GM18502 (cell line): ENCODE results near the gene A1BG.

Source experiments
- ATAC-seq: cut with Tn5 transposase; IDR thresholded peaks from one replicate; pipeline ENCODE4 v1.9.1; 2021; ENCODE audit warnings: mild to moderate bottlenecking; ENCODE audit not compliant: unreplicated experiment, poor library complexity

The A1BG gene, protein sequence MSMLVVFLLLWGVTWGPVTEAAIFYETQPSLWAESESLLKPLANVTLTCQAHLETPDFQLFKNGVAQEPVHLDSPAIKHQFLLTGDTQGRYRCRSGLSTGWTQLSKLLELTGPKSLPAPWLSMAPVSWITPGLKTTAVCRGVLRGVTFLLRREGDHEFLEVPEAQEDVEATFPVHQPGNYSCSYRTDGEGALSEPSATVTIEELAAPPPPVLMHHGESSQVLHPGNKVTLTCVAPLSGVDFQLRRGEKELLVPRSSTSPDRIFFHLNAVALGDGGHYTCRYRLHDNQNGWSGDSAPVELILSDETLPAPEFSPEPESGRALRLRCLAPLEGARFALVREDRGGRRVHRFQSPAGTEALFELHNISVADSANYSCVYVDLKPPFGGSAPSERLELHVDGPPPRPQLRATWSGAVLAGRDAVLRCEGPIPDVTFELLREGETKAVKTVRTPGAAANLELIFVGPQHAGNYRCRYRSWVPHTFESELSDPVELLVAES

DNA sequence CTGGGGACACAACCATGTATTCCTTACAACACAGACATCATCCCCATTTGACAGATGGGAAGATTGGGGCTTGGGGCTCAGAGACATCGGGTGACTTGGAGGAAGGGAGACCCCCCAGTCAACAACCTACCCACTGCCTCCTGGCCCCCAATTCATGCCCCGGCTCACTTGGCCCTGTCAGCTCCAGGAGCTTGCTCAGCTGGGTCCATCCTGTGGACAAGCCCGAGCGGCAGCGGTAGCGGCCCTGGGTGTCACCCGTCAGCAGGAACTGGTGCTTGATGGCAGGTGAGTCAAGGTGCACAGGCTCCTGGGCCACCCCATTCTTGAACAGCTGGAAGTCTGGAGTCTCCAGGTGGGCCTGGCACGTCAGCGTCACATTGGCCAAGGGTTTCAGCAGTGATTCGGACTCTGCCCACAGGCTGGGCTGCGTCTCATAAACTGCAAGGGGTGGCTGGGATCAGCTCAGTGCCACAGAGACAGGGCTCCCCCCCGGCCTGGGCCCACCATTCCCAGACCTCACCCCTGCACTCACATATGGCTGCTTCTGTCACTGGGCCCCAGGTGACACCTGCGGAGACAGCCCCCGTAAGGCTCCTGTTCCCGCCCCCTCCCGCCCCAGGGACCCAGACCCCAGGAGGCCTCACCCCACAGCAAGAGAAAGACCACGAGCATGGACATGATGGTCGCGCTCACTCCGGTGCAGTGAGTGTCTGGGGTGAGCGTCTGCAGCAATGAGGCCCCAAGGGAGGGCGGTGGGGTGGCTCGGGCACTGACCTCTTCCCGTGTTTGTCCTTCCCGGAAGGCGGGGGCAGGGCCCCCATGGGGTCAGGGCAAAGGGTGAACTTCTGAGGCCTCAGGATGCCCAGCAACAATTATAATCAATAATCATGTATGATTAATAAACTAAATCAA, at the start of gene A1BG:
A1BG (minus strand) TSS at position 733 of the 912 bp plus-strand sequence; CDS start at position 678, 55 bp downstream.
- no peak for ATAC-seq

DNA sequence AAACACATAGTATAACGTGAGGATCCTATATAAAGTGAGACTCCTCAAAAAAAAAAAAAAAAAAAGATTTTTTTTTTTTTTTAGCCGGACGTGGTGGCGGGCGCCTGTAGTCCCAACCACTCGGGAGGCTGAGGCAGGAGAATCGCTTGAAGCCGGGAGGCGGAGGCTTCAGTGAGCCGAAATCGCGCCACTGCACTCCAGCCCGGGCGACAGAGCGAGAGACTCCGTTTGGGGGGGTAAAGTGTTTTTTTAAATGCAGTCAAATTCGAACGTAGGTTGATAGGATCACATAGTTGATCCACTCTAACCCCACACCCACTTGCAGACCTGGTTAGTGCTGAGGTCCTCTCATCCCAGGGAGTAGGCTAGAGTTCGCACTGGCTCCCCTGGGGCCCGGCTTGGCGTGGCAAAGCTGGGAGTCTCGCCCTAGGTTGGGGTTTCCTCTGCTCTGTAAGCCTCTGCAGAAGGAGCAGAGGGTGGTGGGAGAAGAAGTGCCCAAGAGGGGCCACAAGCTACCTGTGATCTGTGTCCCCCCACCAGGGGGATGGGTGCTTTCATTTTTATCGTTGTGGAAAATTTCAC, 48.6 kb upstream of the A1BG start:
- no peak for ATAC-seq

DNA sequence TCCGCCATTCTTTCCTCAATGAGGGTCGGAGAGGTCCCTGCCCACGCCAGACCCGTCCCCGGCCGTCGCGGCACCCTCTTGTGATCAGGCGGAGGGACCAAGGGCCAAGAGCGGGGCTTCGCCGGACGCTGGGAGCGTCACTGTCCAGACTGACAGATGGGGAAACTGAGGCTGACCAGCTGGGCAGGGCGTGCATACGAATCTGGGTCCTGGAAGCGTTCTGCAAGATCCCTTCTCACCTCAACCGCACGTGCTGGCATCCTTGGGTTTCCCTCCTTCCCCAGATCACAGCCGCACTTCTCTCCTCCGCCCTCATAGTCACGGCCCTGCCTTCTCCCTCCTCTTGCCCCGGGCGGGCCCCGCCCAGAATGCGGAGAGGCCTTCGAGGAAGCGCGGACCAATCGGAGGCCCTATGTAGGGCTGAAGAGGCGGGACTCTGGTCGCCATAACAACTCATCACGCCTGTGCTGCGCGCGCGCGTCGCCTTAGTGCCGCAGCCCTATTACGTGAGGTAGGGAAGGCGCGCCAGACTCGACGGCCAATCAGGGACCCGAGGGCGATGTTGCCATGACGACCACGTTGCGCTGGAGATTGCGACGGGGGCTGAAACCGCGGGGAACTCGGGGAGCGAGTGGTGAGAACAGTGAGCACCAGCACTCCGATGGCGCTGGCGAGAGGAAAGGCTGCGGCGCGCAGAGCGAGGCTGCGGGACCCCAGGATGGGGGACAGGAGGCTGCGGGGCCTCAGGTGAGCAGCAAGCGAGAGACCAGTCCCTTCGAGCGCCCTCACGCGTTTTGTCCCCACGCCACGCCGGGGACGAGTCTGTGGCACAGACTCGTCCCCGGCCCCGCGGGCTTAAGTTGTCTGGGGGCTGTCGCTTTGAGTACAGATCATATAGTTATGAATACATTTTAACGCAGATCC, 47.9 kb upstream of the A1BG start:
- ATAC-seq: peak; percentile 97

DNA sequence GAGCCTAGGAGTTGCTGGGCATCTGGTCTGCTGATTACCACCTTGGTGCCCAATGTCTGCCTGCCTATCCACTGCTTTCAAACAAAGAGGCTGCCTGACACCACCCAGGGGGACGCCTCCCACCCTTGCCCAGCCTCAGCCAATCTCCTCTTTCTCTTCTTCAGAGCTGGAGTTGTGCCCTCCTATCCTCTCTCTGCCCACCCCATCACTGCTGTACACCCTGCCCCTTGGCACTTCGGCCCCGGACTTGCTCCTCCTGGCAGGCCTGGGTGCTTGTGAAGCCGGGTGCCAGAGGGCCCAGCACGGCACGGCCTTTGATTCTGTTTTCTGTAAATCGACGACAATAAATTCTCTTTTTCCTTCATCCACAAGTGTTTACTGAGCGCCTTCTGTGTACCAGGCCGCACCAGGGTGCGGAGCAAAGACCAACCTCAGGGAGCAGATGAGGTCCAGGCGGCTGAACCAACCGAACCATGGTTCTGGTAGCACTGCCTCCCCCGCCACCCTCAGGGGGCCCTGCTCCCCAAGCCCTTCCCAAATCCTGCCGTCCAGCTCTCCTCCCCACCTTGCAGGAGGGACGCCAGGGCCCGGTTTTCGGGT, 47.1 kb upstream of the A1BG start:
- no peak for ATAC-seq

DNA sequence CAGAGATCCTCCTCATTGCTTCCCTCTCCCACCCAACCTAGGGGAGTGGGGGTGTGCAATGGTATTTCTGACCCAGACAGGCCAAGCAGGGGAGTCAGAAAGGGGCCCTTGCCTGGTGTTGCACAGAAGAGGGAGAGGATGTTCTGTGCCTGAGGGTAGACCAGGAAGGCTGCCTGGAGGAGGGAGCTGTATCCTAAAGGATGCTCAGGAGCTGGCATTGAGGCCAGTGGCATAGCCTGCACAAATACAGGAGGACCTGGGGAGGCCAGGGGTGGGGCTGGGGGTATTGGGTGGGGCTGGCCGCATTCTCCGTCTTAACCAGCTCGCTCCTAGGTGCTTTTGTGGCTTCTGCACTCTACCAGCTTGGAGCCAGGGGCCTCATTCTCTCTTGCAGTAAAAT, 46.6 kb upstream of the A1BG start:
- ATAC-seq: no peak

DNA sequence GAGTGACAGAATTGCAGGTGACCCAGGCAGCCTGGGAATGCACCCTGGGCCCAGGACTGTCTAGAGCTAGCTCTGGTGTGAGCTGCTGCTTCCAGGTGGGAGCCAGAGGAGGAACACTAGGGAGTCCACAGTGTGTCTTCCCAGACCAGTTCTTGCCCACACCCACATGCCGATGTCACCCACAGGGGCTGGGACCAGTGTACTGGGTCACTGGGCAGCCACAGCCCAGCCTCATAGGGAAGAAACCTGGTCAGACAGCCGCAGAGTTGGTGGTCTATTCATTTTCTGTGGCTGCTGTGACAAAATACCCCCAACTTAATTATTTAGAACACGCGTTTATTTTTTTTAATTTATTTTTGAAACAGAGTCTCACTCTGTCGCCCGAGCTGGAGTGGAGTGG, 45.3 kb upstream of the A1BG start:
- no peak for ATAC-seq

DNA sequence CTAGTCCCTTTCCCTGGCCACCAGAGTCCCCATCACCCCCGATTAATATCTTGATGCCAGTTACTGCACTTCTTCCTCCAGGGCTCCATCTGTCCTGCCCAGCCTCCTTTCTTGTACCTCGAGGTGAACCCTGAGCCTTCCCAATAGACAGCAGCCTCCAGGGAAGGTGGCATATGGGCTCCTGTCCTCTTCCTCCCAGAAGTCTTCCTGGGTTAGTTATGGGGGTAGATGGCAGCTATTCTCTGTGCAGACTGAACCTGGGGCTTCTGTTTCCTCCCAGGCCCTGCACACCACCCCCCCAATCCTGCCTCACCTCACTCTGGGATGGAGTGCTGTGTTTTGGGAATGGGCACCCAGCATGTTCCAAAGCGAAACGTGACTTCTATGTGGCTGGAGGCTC, 44.8 kb upstream of the A1BG start:
- ATAC-seq: no peak

DNA sequence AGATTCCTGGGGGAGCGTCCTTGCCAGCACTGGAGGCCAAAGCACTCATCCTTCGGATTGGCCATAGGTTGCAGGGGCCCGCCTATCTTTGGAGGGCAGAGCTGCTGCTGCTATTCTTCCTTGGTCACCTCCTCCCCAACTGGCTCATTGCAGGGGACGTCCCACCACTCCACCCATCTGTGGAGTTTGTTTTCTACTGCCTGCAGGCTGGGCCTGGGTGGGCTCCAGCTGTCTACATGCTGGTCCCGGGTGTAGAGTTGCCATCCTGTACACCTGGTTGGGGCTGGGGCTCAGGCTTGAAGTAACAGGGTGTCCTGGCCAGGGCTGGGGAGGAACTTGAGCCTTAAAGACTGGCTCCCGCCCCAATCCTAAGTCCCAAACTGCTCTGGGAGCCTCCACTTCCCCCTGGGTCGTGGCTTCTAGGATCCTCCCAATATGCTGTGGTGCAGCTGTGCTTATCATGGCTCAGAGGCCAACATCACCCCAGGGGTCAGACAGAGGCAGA, 44.3 kb upstream of the A1BG start:
- no peak for ATAC-seq

DNA sequence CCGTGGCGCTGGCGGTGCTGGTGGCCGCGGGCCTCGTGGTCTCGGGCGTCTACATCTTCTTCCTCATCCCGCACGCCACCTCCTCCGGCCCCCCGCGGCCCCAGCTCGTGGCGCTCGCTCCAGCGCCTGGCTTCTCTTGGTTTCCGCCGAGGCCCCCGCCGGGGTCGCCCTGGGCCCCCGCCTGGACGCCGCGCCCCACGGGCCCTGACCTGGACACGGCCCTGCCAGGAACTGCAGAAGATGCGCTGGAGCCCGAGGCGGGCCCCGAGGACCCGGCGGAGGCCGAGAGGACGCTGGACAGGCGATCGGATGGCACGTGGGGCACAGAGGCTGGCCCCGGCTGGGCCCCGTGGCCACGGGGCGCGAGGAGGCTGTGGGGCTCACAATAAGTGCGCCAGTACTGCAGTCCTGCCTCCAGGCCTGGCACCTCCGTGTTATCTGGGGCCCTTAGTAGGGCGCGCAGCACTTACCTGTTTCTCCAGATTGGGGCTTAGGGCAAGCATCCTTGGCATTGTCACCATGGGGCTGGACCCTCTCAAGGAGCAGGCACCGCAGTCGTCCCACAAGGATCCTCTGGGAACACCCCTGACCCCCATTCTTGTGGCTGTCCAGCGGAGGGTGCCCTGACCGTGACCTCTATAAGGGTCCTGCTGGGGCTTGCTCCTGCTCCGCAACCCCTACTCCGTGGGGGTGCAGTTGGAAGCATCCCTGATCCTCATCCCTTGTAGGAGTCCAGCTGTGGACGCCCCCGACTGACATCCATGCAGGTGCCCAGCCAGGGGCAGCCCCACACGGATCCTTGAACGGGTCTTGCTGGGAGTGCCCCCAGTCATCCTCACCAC, 43.6 kb upstream of the A1BG start:
- ATAC-seq: no peak

DNA sequence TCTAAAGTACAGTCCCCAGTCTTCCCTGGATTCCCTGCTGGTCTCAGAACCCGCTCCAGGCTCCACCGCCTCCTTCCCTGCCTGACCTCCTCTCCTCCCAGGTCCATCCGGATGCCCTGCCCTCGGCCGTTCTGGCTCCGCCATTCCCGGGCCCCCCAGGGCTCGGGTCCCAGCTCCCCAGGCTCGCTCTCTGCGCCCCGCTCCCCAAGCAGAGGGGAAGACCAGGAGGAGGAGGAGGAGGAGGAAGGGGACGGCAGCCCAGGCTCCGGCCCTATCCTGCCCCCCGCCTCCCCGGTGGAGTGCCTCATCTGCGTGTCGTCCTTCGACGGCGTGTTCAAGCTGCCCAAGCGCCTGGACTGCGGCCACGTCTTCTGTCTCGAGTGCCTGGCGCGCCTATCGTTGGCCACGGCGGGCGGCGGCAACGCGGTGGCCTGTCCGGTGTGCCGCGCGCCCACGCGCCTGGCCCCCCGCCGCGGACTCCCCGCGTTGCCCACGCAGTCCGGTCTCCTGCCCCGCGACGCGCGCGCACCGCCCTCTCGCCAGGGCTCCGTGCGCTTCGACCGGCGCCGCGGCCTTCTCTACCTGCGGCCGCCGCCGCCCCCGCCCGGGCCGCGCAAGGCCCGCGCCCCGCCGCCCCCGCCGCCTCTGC, 42.8 kb upstream of the A1BG start:
- ATAC-seq: no peak

DNA sequence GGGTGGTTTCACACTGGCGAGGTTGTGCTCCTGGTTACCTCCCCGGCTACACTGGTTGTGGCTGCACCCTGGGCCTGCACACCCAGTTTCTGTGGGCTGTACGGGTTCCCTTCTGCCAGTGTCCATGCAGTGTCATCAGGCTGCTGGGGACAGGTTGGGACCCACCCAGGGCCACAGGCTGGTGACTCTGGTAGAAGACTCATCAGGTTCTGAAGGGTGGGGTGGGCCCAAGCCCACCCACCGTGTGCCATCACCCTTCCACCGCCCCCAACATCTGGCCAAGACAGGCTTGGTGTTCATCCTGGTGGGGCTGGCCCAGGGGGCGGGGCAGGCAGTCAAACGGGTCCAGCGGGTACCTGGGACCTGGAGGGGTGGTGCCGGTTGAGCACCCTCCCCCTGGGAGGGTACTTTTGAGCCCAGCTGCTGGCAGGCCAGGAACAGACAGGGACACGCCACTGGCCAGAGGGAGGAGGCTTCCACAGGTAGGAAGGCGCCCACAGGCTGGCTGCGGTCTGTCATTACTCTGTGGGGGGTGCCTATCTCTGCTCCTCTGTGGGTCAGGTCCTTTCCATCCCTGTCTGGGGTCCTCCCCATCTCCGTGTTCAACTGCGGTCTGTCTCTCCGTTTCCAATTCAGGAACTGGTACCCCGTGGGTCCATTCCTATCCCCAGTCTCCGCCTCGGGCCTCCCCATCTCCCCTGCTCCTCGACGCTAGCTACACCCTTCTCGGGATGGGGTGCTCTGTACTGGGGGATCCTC, 42.1 kb upstream of the A1BG start, which contains the start of gene RNF225:
RNF225 (plus strand) TSS at position 437 of the 759 bp plus-strand sequence. CDS start 434 bp downstream, outside the sequence.
- ATAC-seq: no peak

DNA sequence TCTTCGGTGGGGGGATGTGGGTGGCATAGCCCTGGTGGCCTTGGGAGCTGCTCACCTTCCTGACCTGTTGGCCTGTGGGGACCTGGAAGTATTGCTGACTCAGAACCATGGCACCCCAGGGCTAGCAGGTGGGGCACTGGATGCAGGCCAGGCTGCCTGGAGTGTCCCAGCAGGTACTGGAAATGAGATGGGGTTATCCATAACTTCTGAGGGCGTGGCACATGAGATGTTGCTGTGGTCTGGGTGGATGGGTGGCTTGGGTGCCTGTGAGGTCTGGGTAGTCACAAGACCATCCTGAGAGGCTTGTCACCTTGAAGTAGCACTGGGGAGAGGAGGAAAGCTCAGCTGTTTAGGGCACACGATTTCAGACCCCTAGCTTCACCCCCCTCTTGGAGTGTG, 41.5 kb upstream of the A1BG start:
- no peak for ATAC-seq

DNA sequence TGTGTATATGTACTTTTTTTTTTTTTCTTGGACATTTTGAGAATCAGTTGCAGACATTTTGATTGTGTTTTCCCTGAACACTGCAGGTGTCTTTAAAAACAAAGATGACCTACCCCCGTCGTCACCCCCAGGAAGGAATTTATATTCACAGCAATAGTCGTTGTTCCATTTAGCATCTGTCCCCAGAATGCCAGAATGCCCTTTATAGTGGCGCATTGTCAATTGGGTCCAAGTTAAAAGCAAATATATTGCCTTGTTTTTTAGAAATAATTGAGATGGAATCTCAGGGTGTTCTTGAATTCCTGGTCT, 40.4 kb upstream of the A1BG start:
- ATAC-seq: no peak

DNA sequence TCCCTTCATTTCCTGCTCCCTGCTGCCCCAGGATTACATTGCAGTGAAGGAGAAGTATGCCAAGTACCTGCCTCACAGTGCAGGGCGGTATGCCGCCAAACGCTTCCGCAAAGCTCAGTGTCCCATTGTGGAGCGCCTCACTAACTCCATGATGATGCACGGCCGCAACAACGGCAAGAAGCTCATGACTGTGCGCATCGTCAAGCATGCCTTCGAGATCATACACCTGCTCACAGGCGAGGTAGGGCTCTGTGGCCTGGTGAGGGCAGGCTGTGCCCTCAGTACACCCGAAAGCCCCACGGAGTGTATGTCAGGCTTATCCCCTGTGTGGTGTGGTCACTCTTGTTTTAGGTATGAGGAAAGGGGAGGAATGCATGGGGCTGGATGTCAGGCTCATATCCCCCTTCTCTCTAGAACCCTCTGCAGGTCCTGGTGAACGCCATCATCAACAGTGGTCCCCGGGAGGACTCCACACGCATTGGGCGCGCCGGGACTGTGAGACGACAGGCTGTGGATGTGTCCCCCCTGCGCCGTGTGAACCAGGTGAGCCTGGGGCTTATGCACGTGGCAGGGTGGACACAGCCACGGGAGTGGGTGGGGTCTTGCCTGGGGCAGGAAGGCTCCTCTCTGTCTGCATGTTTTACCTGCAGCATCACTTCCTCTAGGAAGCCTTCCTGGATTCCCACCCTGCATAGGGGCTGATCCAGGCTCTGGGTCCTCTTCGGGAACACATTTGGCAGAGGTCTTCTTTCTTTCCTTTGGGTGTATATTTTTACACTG, 39.8 kb upstream of the A1BG start:
- no peak for ATAC-seq

DNA sequence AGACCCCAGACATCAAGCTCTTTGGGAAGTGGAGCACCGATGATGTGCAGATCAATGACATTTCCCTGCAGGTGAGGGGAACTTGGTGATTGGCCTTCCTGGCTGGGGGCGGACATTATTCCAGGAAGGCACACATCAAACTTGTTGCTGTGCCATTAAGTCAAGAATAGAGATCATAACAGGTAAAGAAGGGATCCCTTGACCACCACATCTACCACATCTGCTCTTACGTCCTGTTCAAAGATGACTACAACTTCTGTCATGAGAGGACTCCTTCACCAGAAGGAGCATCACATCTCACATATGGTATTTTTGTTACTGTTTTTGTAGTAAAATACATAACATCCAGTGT, 34.9 kb upstream of the A1BG start:
- ATAC-seq: no peak

DNA sequence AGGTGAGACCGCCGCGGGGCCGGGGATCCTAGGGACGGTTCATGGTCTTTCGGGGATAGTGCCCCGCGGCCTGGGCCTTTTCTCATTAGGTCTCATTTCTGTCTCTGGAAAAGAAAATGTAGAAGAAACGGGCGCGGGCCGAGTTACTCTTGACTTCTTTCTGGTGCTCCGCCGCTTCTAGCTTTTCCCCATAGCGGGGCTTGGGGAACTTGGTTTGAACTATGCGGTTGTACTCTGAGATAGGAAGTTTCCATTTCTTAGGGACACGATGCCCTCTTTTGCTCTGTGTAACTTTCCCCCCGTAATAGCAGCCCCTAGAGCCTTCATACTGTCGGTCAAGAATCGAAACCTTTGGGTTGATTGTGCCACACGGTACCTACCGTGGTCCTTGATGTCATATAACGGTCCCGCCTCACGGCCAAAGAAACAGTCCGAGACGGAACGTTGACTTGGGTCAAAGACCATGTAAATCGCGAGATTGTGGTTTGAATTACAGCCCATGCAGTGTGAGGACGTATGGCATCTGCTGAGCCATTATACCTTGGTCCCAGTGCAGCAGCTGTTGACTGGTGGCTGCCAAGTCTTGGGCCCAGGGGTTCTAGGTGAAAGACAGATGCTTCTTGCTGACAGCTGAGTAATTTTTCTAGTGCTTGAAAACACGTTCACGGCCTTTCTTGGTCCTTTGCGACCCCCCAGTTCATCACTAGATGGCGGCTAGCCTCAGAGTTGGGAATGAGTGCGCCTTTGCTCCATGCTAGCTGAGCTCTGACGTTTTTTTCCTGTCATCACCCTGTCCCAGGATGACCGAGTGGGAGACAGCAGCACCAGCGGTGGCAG, 34.3 kb upstream of the A1BG start:
- peak; percentile 2 for ATAC-seq
